ENCODE results near the gene EIF5A2. TPM values are rescaled to one million over a fixed set of nuclear protein-coding genes. Genes with fewer than 3 reads are reported as not detected.
"Not testable (repeated sequence)": the region's sequence is repeated elsewhere in the genome, so short reads cannot be mapped to it uniquely, and the experiment has no call there.

EIF5A2 gene
- total RNA-seq, 1 donor from 2014 or later = 1.3 TPM

- no peak for TF ChIP-seq CTCF (IDR thresholded peaks at IDR 0.05; ENCODE audit: unreplicated experiment)
- peaks cover 3% of the 10 kb centered on the region for H3K4me1 Mint-ChIP-seq (ENCODE audit: unreplicated experiment)
- peak; percentile 4 for DNase-seq (ENCODE audit: low spot score)
- H3K4me3 Mint-ChIP-seq (ENCODE audit: unreplicated experiment) = peak overlapping the region; percentile 67
- H3K27ac Mint-ChIP-seq (ENCODE audit: unreplicated experiment) = no peak overlapping the region
- peaks cover 3% of the 10 kb centered on the region for H3K27me3 Mint-ChIP-seq (ENCODE audit: unreplicated experiment)
- peaks cover 4% of the 10 kb centered on the region for H3K9me3 Mint-ChIP-seq (ENCODE audit: unreplicated experiment)
- no peaks in the 10 kb centered on the region for H3K36me3 Mint-ChIP-seq (ENCODE audit: low read depth, unreplicated experiment)
These were observed 701 bp downstream of the EIF5A2 start for GRCh38 chr3:170907637-170908234.

GRCh38 chr3:170905862-170906261, 2.6 kb downstream of the EIF5A2 start:
- DNase-seq (ENCODE audit: low spot score) = no peak
- TF ChIP-seq CTCF (IDR thresholded peaks at IDR 0.05; ENCODE audit: unreplicated experiment) = no peak
- Mint-ChIP-seq H3K27ac (ENCODE audit: unreplicated experiment) (no peak overlapping the region), H3K4me3 (ENCODE audit: unreplicated experiment) (no peak overlapping the region), H3K36me3 (ENCODE audit: low read depth, unreplicated experiment) (no peaks in the 10 kb centered on the region), H3K9me3 (ENCODE audit: unreplicated experiment) (peaks cover 4% of the 10 kb centered on the region), H3K4me1 (ENCODE audit: unreplicated experiment) (peaks cover 3% of the 10 kb centered on the region), H3K27me3 (ENCODE audit: unreplicated experiment) (peaks cover 3% of the 10 kb centered on the region)

- no peak overlapping the region for H3K27ac Mint-ChIP-seq (ENCODE audit: unreplicated experiment)
- TF ChIP-seq CTCF (IDR thresholded peaks at IDR 0.05; ENCODE audit: unreplicated experiment) = no peak
- H3K4me3 Mint-ChIP-seq (ENCODE audit: unreplicated experiment) = no peak overlapping the region
- peaks cover 4% of the 10 kb centered on the region for H3K36me3 Mint-ChIP-seq (ENCODE audit: low read depth, unreplicated experiment)
- peaks cover 3% of the 10 kb centered on the region for H3K4me1 Mint-ChIP-seq (ENCODE audit: unreplicated experiment)
- H3K9me3 Mint-ChIP-seq (ENCODE audit: unreplicated experiment) = no peaks in the 10 kb centered on the region
- H3K27me3 Mint-ChIP-seq (ENCODE audit: unreplicated experiment) = peaks cover 3% of the 10 kb centered on the region
- DNase-seq (ENCODE audit: low spot score) = no peak
These were observed 5.3 kb downstream of the EIF5A2 start for GRCh38 chr3:170903123-170903522.

GRCh38 chr3:170899455-170899854, 9.0 kb downstream of the EIF5A2 start:
- H3K36me3 Mint-ChIP-seq (ENCODE audit: low read depth, unreplicated experiment) = peaks cover 7% of the 10 kb centered on the region
- no peaks in the 10 kb centered on the region for H3K9me3 Mint-ChIP-seq (ENCODE audit: unreplicated experiment)
- no peaks in the 10 kb centered on the region for H3K27me3 Mint-ChIP-seq (ENCODE audit: unreplicated experiment)
- DNase-seq (ENCODE audit: low spot score) = no peak
- H3K4me3 Mint-ChIP-seq (ENCODE audit: unreplicated experiment) = no peak overlapping the region
- H3K27ac Mint-ChIP-seq (ENCODE audit: unreplicated experiment) = no peak overlapping the region
- no peaks in the 10 kb centered on the region for H3K4me1 Mint-ChIP-seq (ENCODE audit: unreplicated experiment)
- TF ChIP-seq CTCF (IDR thresholded peaks at IDR 0.05; ENCODE audit: unreplicated experiment) = no peak

- H3K4me3 Mint-ChIP-seq (ENCODE audit: unreplicated experiment) = no peak overlapping the region
- no peak for TF ChIP-seq CTCF (IDR thresholded peaks at IDR 0.05; ENCODE audit: unreplicated experiment)
- peaks cover 7% of the 10 kb centered on the region for H3K36me3 Mint-ChIP-seq (ENCODE audit: low read depth, unreplicated experiment)
These were observed 10.5 kb downstream of the EIF5A2 start for GRCh38 chr3:170897978-170898377.

GRCh38 chr3:170897199-170897598, 11.2 kb downstream of the EIF5A2 start:
- H3K4me1 Mint-ChIP-seq (ENCODE audit: unreplicated experiment); H3K27ac Mint-ChIP-seq (ENCODE audit: unreplicated experiment); H3K36me3 Mint-ChIP-seq (ENCODE audit: low read depth, unreplicated experiment): not testable (repeated sequence)

More at GRCh38 chr3:170897978-170898377, 10.5 kb downstream of the EIF5A2 start:
- H3K27me3 Mint-ChIP-seq (ENCODE audit: unreplicated experiment) = no peaks in the 10 kb centered on the region
- H3K9me3 Mint-ChIP-seq (ENCODE audit: unreplicated experiment) = no peaks in the 10 kb centered on the region
- no peak for DNase-seq (ENCODE audit: low spot score)
- no peaks in the 10 kb centered on the region for H3K4me1 Mint-ChIP-seq (ENCODE audit: unreplicated experiment)
- no peak overlapping the region for H3K27ac Mint-ChIP-seq (ENCODE audit: unreplicated experiment)

More at GRCh38 chr3:170897199-170897598, 11.2 kb downstream of the EIF5A2 start:
- not testable (repeated sequence) for H3K9me3 Mint-ChIP-seq (ENCODE audit: unreplicated experiment); H3K4me3 Mint-ChIP-seq (ENCODE audit: unreplicated experiment); DNase-seq (ENCODE audit: low spot score); H3K27me3 Mint-ChIP-seq (ENCODE audit: unreplicated experiment)
